Panc1 (cell line): ENCODE results near the gene DPP4.

ENCODE experiments used
- POLR2AphosphoS5 ChIP-seq: IDR thresholded peaks from 2 replicates; pipeline ENCODE4 v1.6.1; 2012; ENCODE audit warnings: mild to moderate bottlenecking, low read depth, low read length, moderate library complexity
- TF ChIP-seq, protein P1 (sequence below): fragments of 450-650 bp; IDR thresholded peaks from 2 replicates; pipeline ENCODE4 v1.5.1; 2017; ENCODE audit warnings: mild to moderate bottlenecking
- TF ChIP-seq, protein P2 (sequence below), 2 experiments: IDR thresholded peaks; 2 replicates each; pipeline ENCODE4 v1.6.1; 2011 to 2012; ENCODE audit warnings: low read depth in 2 of 2, control low read depth in 1 of 2, low read length in 1 of 2, mild to moderate bottlenecking in 1 of 2, moderate library complexity in 1 of 2; ENCODE audit not compliant: insufficient read depth in 1 of 2

DNA sequence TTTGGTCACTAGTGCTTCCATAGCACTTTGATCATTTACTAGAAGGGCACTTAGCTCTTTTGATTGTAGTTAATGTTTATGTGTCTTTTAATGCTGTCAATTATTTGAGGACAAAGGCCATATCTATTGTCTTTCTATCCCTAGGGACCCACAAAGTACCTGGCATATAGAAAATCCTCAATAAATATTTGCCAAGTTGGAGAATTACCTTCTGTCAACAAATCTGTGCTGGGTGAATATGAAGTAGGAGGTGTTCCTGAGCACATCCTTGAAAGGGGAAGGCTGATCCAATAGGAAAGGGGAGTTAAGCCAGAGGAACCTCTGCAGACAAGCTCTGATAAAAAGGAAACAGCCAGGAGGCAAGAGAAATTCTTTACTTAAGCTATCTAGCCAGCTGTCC is 8.2 kb downstream of the DPP4 start:
- TF ChIP-seq, protein P1, sequence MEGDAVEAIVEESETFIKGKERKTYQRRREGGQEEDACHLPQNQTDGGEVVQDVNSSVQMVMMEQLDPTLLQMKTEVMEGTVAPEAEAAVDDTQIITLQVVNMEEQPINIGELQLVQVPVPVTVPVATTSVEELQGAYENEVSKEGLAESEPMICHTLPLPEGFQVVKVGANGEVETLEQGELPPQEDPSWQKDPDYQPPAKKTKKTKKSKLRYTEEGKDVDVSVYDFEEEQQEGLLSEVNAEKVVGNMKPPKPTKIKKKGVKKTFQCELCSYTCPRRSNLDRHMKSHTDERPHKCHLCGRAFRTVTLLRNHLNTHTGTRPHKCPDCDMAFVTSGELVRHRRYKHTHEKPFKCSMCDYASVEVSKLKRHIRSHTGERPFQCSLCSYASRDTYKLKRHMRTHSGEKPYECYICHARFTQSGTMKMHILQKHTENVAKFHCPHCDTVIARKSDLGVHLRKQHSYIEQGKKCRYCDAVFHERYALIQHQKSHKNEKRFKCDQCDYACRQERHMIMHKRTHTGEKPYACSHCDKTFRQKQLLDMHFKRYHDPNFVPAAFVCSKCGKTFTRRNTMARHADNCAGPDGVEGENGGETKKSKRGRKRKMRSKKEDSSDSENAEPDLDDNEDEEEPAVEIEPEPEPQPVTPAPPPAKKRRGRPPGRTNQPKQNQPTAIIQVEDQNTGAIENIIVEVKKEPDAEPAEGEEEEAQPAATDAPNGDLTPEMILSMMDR = no peak
- TF ChIP-seq POLR2AphosphoS5 = no peak
- TF ChIP-seq, protein P2, sequence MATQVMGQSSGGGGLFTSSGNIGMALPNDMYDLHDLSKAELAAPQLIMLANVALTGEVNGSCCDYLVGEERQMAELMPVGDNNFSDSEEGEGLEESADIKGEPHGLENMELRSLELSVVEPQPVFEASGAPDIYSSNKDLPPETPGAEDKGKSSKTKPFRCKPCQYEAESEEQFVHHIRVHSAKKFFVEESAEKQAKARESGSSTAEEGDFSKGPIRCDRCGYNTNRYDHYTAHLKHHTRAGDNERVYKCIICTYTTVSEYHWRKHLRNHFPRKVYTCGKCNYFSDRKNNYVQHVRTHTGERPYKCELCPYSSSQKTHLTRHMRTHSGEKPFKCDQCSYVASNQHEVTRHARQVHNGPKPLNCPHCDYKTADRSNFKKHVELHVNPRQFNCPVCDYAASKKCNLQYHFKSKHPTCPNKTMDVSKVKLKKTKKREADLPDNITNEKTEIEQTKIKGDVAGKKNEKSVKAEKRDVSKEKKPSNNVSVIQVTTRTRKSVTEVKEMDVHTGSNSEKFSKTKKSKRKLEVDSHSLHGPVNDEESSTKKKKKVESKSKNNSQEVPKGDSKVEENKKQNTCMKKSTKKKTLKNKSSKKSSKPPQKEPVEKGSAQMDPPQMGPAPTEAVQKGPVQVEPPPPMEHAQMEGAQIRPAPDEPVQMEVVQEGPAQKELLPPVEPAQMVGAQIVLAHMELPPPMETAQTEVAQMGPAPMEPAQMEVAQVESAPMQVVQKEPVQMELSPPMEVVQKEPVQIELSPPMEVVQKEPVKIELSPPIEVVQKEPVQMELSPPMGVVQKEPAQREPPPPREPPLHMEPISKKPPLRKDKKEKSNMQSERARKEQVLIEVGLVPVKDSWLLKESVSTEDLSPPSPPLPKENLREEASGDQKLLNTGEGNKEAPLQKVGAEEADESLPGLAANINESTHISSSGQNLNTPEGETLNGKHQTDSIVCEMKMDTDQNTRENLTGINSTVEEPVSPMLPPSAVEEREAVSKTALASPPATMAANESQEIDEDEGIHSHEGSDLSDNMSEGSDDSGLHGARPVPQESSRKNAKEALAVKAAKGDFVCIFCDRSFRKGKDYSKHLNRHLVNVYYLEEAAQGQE (IDR thresholded peaks at IDR 0.05; ENCODE audit: insufficient read depth in 1 of 2, low read depth in 2 of 2, low read length in 1 of 2) = no peak
